GM12878 (cell line): ENCODE measurements around the gene MIA2. TPM values are rescaled to one million over a fixed set of nuclear protein-coding genes. Genes with fewer than 3 reads are reported as not detected.

Experiments used
- ATF7 ChIP-seq: fragments of 450-650 bp; IDR thresholded peaks from 2 replicates; pipeline ENCODE4 v1.6.1; 2016; ENCODE audit warnings: low read depth, mild to moderate bottlenecking
- CBFB ChIP-seq: IDR thresholded peaks from 2 replicates; pipeline ENCODE4 v1.6.1; 2016; ENCODE audit warnings: antibody characterized with exemption, low read depth
- CEBPB ChIP-seq, 2 experiments: fragments of 150-350 bp in 1 of 2; IDR thresholded peaks; 2 replicates each; pipeline ENCODE4 v1.6.1; 2012 to 2014; ENCODE audit warnings: low read depth in 2 of 2, low read length in 2 of 2, borderline replicate concordance in 1 of 2, inconsistent platforms in 1 of 2
- CHD4 ChIP-seq: fragments of 200-600 bp; sonication (generic); IDR thresholded peaks from 2 replicates; pipeline ENCODE4 v1.6.1; 2016; ENCODE audit warnings: mild to moderate bottlenecking
- EZH2 ChIP-seq: IDR thresholded peaks from 2 replicates; pipeline ENCODE4 v1.6.1; 2012; ENCODE audit warnings: low read depth, mild to moderate bottlenecking, control low read depth, inconsistent platforms, low read length, borderline replicate concordance; ENCODE audit not compliant: control insufficient read depth
- FOXK2 ChIP-seq: fragments of 450-650 bp; IDR thresholded peaks from 2 replicates; pipeline ENCODE4 v1.6.1; 2017; ENCODE audit warnings: mild to moderate bottlenecking, moderate library complexity
- GATAD2B ChIP-seq: fragments of 450-650 bp; conservative IDR thresholded peaks from 2 replicates; pipeline ENCODE4 v1.6.1; 2017; ENCODE audit warnings: low read depth, mild to moderate bottlenecking, moderate library complexity
- JUND ChIP-seq: IDR thresholded peaks from 2 replicates; pipeline ENCODE4 v1.6.1; 2012; ENCODE audit warnings: low read depth, mild to moderate bottlenecking, low read length, improper control_type of control experiment, moderate library complexity
- KDM1A ChIP-seq: fragments of 200-600 bp; sonication (generic); IDR thresholded peaks from 2 replicates; pipeline ENCODE4 v1.6.1; 2016; ENCODE audit warnings: borderline replicate concordance
- MXI1 ChIP-seq: fragments of 150-350 bp; IDR thresholded peaks from 2 replicates; pipeline ENCODE4 v1.6.1; 2011; ENCODE audit warnings: low read depth, mild to moderate bottlenecking, inconsistent platforms, low read length, improper control_type of control experiment
- PAX5 ChIP-seq: IDR thresholded peaks from 2 replicates; pipeline ENCODE4 v1.6.1; 2011; ENCODE audit warnings: low read depth, low read length, borderline replicate concordance
- PAX8 ChIP-seq: fragments of 450-650 bp; IDR thresholded peaks from 2 replicates; pipeline ENCODE4 v1.6.1; 2017; ENCODE audit warnings: mild to moderate bottlenecking, moderate library complexity
- PML ChIP-seq: IDR thresholded peaks from 2 replicates; pipeline ENCODE4 v1.6.1; 2012; ENCODE audit warnings: low read length, inconsistent platforms
- RAD21 ChIP-seq: IDR thresholded peaks from 2 replicates; pipeline ENCODE4 v1.6.1; 2011; ENCODE audit warnings: mild to moderate bottlenecking, low read depth, low read length, moderate library complexity; ENCODE audit not compliant: insufficient read depth
- RELA ChIP-seq: fragments of 450-650 bp; IDR thresholded peaks from 2 replicates; pipeline ENCODE4 v1.8.0; 2014; ENCODE audit warnings: borderline replicate concordance; ENCODE audit not compliant: partially characterized antibody
- SREBF2 ChIP-seq: IDR thresholded peaks from 2 replicates; pipeline ENCODE4 v1.6.1; 2012; ENCODE audit warnings: mild to moderate bottlenecking, low read length
- STAT3 ChIP-seq: IDR thresholded peaks from 2 replicates; pipeline ENCODE4 v1.6.1; 2011; ENCODE audit warnings: low read depth, low read length, improper control_type of control experiment
- TAF1 ChIP-seq: IDR thresholded peaks from 2 replicates; pipeline ENCODE4 v1.6.1; 2011; ENCODE audit warnings: mild to moderate bottlenecking, low read depth, low read length, borderline replicate concordance
- TBL1XR1 ChIP-seq: IDR thresholded peaks from 2 replicates; pipeline ENCODE4 v1.6.1; 2012; ENCODE audit warnings: low read depth, low read length, improper control_type of control experiment
- WRNIP1 ChIP-seq: IDR thresholded peaks from 2 replicates; pipeline ENCODE4 v1.6.1; 2011; ENCODE audit warnings: low read depth, low read length, improper control_type of control experiment, borderline replicate concordance
- polyA plus RNA-seq, 11 experiments: library from polyadenylated mRNA; depleted of rRNA in 4 of 11; unstranded in 6 of 11; stranded (reverse) in 5 of 11; fragments of >200 nt; fragmentation: Nextera tagmentation in 4 of 11; fragmentation: Illumina TruSeq in 1 of 11; extraction: Ambion mirVana in 4 of 11; extraction: Trizol in 1 of 11; gene quantifications; 1 replicate in 1 of 11; 2 replicates in 10 of 11; pipeline versions ENCODE4 v1.2.1 to v1.2.3, GENCODE V29; 2011 to 2016; ENCODE audit warnings: inconsistent platforms in 2 of 11, missing spikeins in 2 of 11, low read depth in 1 of 11
- total RNA-seq, 4 experiments: library from RNA; depleted of rRNA in 3 of 4; stranded (reverse); fragments of >200 nt in 3 of 4; fragmentation: Illumina TruSeq in 1 of 4; extraction: Trizol in 1 of 4; gene quantifications; 2 replicates each; pipeline versions ENCODE4 v1.2.1 to v1.2.3, GENCODE V29; 2013 to 2021
- TF ChIP-seq, protein P1 (sequence below): fragments of 450-650 bp; IDR thresholded peaks from 2 replicates; pipeline ENCODE4 v1.6.1; 2017; ENCODE audit warnings: mild to moderate bottlenecking
- TF ChIP-seq, protein P2 (sequence below): IDR thresholded peaks from 2 replicates; pipeline ENCODE4 v1.6.1; 2011; ENCODE audit warnings: borderline replicate concordance, low read depth, mild to moderate bottlenecking, moderate library complexity, low read length; ENCODE audit not compliant: insufficient read depth, poor library complexity, severe bottlenecking
- TF ChIP-seq, protein P3 (sequence below): IDR thresholded peaks from 2 replicates; pipeline ENCODE4 v1.6.1; 2012; ENCODE audit warnings: low read depth, low read length, improper control_type of control experiment
- TF ChIP-seq, protein P4 (sequence below): fragments of 450-650 bp; IDR thresholded peaks from 2 replicates; pipeline ENCODE4 v1.6.1; 2018; ENCODE audit warnings: borderline replicate concordance, mild to moderate bottlenecking; ENCODE audit not compliant: partially characterized antibody

MIA2 gene
- total and polyA plus RNA-seq, 10 of the 15 experiments (the other 5 are each of a cell fraction or from before 2014, with no cell fraction given) = 6.3 to 36.8 (median 17.1) TPM

DNA sequence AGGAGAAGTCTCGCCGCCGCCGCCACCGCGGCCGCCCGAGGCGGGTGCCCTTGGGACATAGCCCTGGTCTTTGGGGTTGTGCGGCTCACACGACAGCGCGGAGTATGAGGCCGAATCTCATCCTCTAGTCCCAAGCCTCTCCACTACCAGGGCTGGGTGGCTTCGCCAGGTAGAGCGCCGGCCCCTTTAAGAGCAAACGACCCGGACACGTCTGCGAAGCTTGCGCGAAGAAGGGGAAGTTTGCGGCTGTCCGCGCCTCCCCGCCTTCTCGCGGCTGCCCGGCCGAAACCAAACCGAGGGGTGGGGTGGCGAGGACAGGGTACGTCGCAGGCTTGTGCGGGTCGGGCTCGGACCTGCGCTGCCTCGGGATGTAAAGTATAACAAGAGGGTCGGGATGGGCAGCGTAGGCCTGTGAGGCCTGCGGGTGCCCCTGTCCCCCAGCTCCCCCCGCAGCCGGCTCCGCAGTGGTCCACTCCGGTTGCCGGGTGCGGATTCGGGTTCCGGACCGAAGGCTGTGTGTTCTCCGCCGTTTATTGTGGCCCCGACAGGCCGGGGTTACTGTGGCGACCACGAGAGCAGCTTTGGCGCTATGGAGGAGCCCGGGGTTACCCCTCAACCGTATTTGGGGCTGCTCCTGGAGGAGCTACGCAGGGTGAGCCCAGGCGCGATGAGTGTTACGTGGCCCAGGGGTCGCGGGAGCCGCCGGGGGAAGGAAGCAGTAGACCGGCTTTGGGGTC lies 33.3 kb downstream of the MIA2 start (continued):
- TF ChIP-seq CHD4 (no peak), KDM1A (no peak), PML (no peak), RELA (peak; percentile 77), RAD21 (no peak), WRNIP1 (no peak), JUND (peak; percentile 97), TAF1 (peak; percentile 54; the same call in 1 of the 2 replicates), PAX8 (no peak), ATF7 (peak; percentile 99), CEBPB (IDR thresholded peaks at IDR 0.05; ENCODE audit: borderline replicate concordance in 1 of 2, low read depth in 2 of 2, low read length in 2 of 2) (no peak), TBL1XR1 (no peak), PAX5 (no peak), FOXK2 (peak; percentile 98), SREBF2 (no peak), STAT3 (no peak), MXI1 (no peak), GATAD2B (peak; percentile 70), EZH2 (no peak), CBFB (peak; percentile 70; the same call in 1 of the 2 replicates)
- TF ChIP-seq, protein P1, sequence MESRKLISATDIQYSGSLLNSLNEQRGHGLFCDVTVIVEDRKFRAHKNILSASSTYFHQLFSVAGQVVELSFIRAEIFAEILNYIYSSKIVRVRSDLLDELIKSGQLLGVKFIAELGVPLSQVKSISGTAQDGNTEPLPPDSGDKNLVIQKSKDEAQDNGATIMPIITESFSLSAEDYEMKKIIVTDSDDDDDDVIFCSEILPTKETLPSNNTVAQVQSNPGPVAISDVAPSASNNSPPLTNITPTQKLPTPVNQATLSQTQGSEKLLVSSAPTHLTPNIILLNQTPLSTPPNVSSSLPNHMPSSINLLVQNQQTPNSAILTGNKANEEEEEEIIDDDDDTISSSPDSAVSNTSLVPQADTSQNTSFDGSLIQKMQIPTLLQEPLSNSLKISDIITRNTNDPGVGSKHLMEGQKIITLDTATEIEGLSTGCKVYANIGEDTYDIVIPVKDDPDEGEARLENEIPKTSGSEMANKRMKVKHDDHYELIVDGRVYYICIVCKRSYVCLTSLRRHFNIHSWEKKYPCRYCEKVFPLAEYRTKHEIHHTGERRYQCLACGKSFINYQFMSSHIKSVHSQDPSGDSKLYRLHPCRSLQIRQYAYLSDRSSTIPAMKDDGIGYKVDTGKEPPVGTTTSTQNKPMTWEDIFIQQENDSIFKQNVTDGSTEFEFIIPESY = peak; percentile 76; the same call in 1 of the 2 replicates
- TF ChIP-seq, protein P2, sequence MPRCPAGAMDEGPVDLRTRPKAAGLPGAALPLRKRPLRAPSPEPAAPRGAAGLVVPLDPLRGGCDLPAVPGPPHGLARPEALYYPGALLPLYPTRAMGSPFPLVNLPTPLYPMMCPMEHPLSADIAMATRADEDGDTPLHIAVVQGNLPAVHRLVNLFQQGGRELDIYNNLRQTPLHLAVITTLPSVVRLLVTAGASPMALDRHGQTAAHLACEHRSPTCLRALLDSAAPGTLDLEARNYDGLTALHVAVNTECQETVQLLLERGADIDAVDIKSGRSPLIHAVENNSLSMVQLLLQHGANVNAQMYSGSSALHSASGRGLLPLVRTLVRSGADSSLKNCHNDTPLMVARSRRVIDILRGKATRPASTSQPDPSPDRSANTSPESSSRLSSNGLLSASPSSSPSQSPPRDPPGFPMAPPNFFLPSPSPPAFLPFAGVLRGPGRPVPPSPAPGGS = no peak
- TF ChIP-seq, protein P3, sequence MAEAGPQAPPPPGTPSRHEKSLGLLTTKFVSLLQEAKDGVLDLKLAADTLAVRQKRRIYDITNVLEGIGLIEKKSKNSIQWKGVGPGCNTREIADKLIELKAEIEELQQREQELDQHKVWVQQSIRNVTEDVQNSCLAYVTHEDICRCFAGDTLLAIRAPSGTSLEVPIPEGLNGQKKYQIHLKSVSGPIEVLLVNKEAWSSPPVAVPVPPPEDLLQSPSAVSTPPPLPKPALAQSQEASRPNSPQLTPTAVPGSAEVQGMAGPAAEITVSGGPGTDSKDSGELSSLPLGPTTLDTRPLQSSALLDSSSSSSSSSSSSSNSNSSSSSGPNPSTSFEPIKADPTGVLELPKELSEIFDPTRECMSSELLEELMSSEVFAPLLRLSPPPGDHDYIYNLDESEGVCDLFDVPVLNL = no peak
- TF ChIP-seq, protein P4, sequence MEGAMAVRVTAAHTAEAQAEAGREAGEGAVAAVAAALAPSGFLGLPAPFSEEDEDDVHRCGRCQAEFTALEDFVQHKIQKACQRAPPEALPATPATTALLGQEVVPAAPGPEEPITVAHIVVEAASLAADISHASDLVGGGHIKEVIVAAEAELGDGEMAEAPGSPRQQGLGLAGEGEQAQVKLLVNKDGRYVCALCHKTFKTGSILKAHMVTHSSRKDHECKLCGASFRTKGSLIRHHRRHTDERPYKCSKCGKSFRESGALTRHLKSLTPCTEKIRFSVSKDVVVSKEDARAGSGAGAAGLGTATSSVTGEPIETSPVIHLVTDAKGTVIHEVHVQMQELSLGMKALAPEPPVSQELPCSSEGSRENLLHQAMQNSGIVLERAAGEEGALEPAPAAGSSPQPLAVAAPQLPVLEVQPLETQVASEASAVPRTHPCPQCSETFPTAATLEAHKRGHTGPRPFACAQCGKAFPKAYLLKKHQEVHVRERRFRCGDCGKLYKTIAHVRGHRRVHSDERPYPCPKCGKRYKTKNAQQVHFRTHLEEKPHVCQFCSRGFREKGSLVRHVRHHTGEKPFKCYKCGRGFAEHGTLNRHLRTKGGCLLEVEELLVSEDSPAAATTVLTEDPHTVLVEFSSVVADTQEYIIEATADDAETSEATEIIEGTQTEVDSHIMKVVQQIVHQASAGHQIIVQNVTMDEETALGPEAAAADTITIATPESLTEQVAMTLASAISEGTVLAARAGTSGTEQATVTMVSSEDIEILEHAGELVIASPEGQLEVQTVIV = peak; percentile 84
